H9 (cell line): ENCODE data around the gene SGO2. TPM values are rescaled to one million over a fixed set of nuclear protein-coding genes. Genes with fewer than 3 reads are reported as not detected.

Experiments
- DNase-seq: peaks from one replicate; pipeline ENCODE4 v3.0.0-alpha.2; 2017
- H2AFZ ChIP-seq: one replicate; pipeline ENCODE4 v1.6.1; 2013; ENCODE audit warnings: mild to moderate bottlenecking, low read length, control low read depth, moderate library complexity
- H2AK5ac ChIP-seq: 2 replicates; pipeline ENCODE4 v1.6.1; 2013; ENCODE audit warnings: low read length, control low read depth, mixed read lengths; ENCODE audit not compliant: insufficient read length
- H2BK120ac ChIP-seq: one replicate; pipeline ENCODE4 v1.6.1; 2013; ENCODE audit warnings: low read depth, mild to moderate bottlenecking, low read length, control low read depth, inconsistent platforms; ENCODE audit not compliant: poor library complexity, severe bottlenecking
- H2BK12ac ChIP-seq: 2 replicates; pipeline ENCODE4 v1.6.1; 2013; ENCODE audit warnings: low read length, control low read depth, mixed read lengths, low read depth; ENCODE audit not compliant: insufficient read length
- H2BK15ac ChIP-seq: 2 replicates; pipeline ENCODE4 v1.6.1; 2013; ENCODE audit warnings: low read depth, low read length, control low read depth
- H2BK20ac ChIP-seq: one replicate; pipeline ENCODE4 v1.6.1; 2013; ENCODE audit warnings: low read depth, mild to moderate bottlenecking, low read length, control low read depth, inconsistent platforms; ENCODE audit not compliant: poor library complexity, severe bottlenecking
- H2BK5ac ChIP-seq: 2 replicates; pipeline ENCODE4 v1.6.1; 2013; ENCODE audit warnings: low read length, control low read depth, mixed read lengths; ENCODE audit not compliant: insufficient read length
- H3K14ac ChIP-seq: 2 replicates; pipeline ENCODE4 v1.6.1; 2013; ENCODE audit warnings: low read length, control low read depth; ENCODE audit not compliant: insufficient read depth
- H3K18ac ChIP-seq: 2 replicates; pipeline ENCODE4 v1.6.1; 2013; ENCODE audit warnings: low read depth, mild to moderate bottlenecking, mixed read lengths, low read length, control low read depth; ENCODE audit not compliant: insufficient read length
- H3K23ac ChIP-seq: 2 replicates; pipeline ENCODE4 v1.6.1; 2013; ENCODE audit warnings: low read length, control low read depth, mixed read lengths, low read depth; ENCODE audit not compliant: insufficient read length
- H3K23me2 ChIP-seq: 2 replicates; pipeline ENCODE4 v1.6.1; 2013; ENCODE audit warnings: low read depth, mild to moderate bottlenecking, mixed read lengths, low read length, control low read depth; ENCODE audit not compliant: insufficient read length, poor library complexity, severe bottlenecking
- H3K27ac ChIP-seq: 2 replicates; pipeline ENCODE4 v1.5.1; 2013; ENCODE audit warnings: low read length, control low read depth, mixed read lengths, low read depth; ENCODE audit not compliant: insufficient read length
- H3K27me3 ChIP-seq: 2 replicates; pipeline ENCODE4 v1.6.1; 2013; ENCODE audit warnings: low read length, control low read depth, inconsistent platforms; ENCODE audit not compliant: insufficient read depth
- H3K4ac ChIP-seq: 2 replicates; pipeline ENCODE4 v1.6.1; 2013; ENCODE audit warnings: low read depth, mild to moderate bottlenecking, control low read depth, inconsistent platforms, low read length, moderate library complexity
- H3K4me1 ChIP-seq: 2 replicates; pipeline ENCODE4 v1.6.1; 2013; ENCODE audit warnings: low read length, control low read depth, inconsistent platforms; ENCODE audit not compliant: insufficient read depth
- H3K4me2 ChIP-seq: 2 replicates; pipeline ENCODE4 v1.6.1; 2013; ENCODE audit warnings: low read length, control low read depth, mixed read lengths; ENCODE audit not compliant: insufficient read length, insufficient read depth
- H3K56ac ChIP-seq: 2 replicates; pipeline ENCODE4 v1.6.1; 2013; ENCODE audit warnings: low read depth, mild to moderate bottlenecking, mixed read lengths, low read length, control low read depth; ENCODE audit not compliant: insufficient read length
- H3K79me1 ChIP-seq: 2 replicates; pipeline ENCODE4 v1.6.1; 2013; ENCODE audit warnings: low read depth, mild to moderate bottlenecking, moderate library complexity, low read length, control low read depth, inconsistent platforms; ENCODE audit not compliant: insufficient read depth, poor library complexity, severe bottlenecking
- H3K79me2 ChIP-seq: 2 replicates; pipeline ENCODE4 v1.6.1; 2013; ENCODE audit warnings: low read length, control low read depth, inconsistent platforms; ENCODE audit not compliant: insufficient read depth
- H3K9ac ChIP-seq: 2 replicates; pipeline ENCODE4 v1.6.1; 2013; ENCODE audit warnings: low read length, control low read depth, mixed read lengths; ENCODE audit not compliant: insufficient read length; ENCODE audit errors: extremely low read depth
- H3K9me3 ChIP-seq: one replicate; pipeline ENCODE4 v1.6.1; 2013; ENCODE audit warnings: low read depth, low read length, inconsistent platforms; ENCODE audit not compliant: control insufficient read depth
- H3T11ph ChIP-seq: one replicate; pipeline ENCODE4 v1.6.1; 2013; ENCODE audit warnings: mild to moderate bottlenecking, low read length, control low read depth, inconsistent platforms
- H4K20me1 ChIP-seq: one replicate; pipeline ENCODE4 v1.6.1; 2013; ENCODE audit not compliant: control insufficient read depth, insufficient read length, insufficient read depth
- H4K5ac ChIP-seq: 2 replicates; pipeline ENCODE4 v1.6.1; 2013; ENCODE audit warnings: low read depth, mild to moderate bottlenecking, mixed read lengths, low read length, control low read depth; ENCODE audit not compliant: insufficient read length
- H4K8ac ChIP-seq: replicated peaks from 2 replicates; pipeline ENCODE4 v1.6.1; 2013; ENCODE audit warnings: low read length, control low read depth, mixed read lengths, low read depth; ENCODE audit not compliant: insufficient read length
- H4K91ac ChIP-seq: 2 replicates; pipeline ENCODE4 v1.6.1; 2013; ENCODE audit warnings: low read depth, mild to moderate bottlenecking, moderate library complexity, mixed read lengths, low read length, control low read depth; ENCODE audit not compliant: insufficient read length
- H3K27ac Mint-ChIP-seq, 3 experiments: 2 replicates in 2 of 3; 3 replicates in 1 of 3; pipeline ENCODE4 v1.8.0; 2020 to 2021; ENCODE audit warnings: mixed read lengths in 3 of 3, mild to moderate bottlenecking in 1 of 3, moderate library complexity in 1 of 3
- H3K27me3 Mint-ChIP-seq: 2 replicates; pipeline ENCODE4 v1.8.0; 2021; ENCODE audit warnings: low read depth, mild to moderate bottlenecking, moderate library complexity, mixed read lengths
- H3K36me3 Mint-ChIP-seq, 3 experiments: 2 replicates in 2 of 3; 3 replicates in 1 of 3; pipeline ENCODE4 v1.8.0; 2020 to 2021; ENCODE audit warnings: low read depth in 3 of 3, mixed read lengths in 3 of 3; ENCODE audit not compliant: insufficient read depth in 1 of 3
- H3K4me1 Mint-ChIP-seq, 2 experiments: 2 replicates each; pipeline ENCODE4 v1.8.0; 2020; ENCODE audit warnings: mixed read lengths in 2 of 2
- H3K4me3 Mint-ChIP-seq, 2 experiments: 2 replicates in 1 of 2; 3 replicates in 1 of 2; pipeline ENCODE4 v1.8.0; 2020 to 2021; ENCODE audit warnings: mild to moderate bottlenecking in 2 of 2, mixed read lengths in 2 of 2, moderate library complexity in 1 of 2
- H3K9me3 Mint-ChIP-seq, 2 experiments: 2 replicates in 1 of 2; 3 replicates in 1 of 2; pipeline ENCODE4 v1.8.0; 2020; ENCODE audit warnings: mild to moderate bottlenecking in 2 of 2, mixed read lengths in 2 of 2, moderate library complexity in 1 of 2
- CTCF ChIP-seq: fragments of 200-600 bp; sonication (generic); conservative IDR thresholded peaks from 3 replicates; pipeline ENCODE4 v1.8.0; 2021; ENCODE audit warnings: antibody characterized with exemption, mild to moderate bottlenecking
- WGBS: extraction: QIAGEN DNeasy Blood & Tissue Kit; methylation state at CpG from one replicate; pipeline ENCODE4 v1.1.7; 2013; ENCODE audit warnings: missing lambda C conversion rate, low lambda C conversion rate, mixed read lengths; ENCODE audit not compliant: insufficient read length; ENCODE audit errors: extremely low coverage; 5-methylcytosine and 5-hydroxymethylcytosine counted together
- total RNA-seq: library from RNA; stranded (reverse); gene quantifications from 2 replicates; pipeline ENCODE4 v1.2.1, GENCODE V29; 2021

SGO2 gene
- total RNA-seq, 1 experiment from 2014 or later = 25.6 TPM

- H3K36me3 Mint-ChIP-seq = no peaks in the 10 kb centered on the region
- WGBS = no CpG with 5 or more reads among the region's 3 CpGs
- Histone ChIP-seq H3K56ac (no peak overlapping the region), H3K27ac (no peak overlapping the region), H2BK12ac (no peak overlapping the region), H3K23me2 (no peaks in the 10 kb centered on the region), H4K8ac (no peak overlapping the region), H3T11ph (no peak overlapping the region), H3K14ac (no peak overlapping the region), H3K4ac (no peak overlapping the region), H2BK20ac (no peak overlapping the region), H2BK120ac (no peak overlapping the region), H4K5ac (no peak overlapping the region), H3K9ac (no peak overlapping the region), H3K79me2 (no peaks in the 10 kb centered on the region), H3K27me3 (no peaks in the 10 kb centered on the region), H2BK15ac (no peak overlapping the region), H3K4me1 (no peaks in the 10 kb centered on the region), H3K4me2 (no peak overlapping the region), H2AFZ (no peak overlapping the region), H3K18ac (no peak overlapping the region), H3K79me1 (no peaks in the 10 kb centered on the region), H3K9me3 (no peaks in the 10 kb centered on the region), H2AK5ac (no peak overlapping the region), H3K23ac (no peak overlapping the region), H2BK5ac (no peak overlapping the region), H4K91ac (no peak overlapping the region), H4K20me1 (no peaks in the 10 kb centered on the region)
- no peaks in the 10 kb centered on the region for H3K9me3 Mint-ChIP-seq
- TF ChIP-seq CTCF = no peak
- no peak for DNase-seq
- H3K4me3 Mint-ChIP-seq = no peak overlapping the region
- peak overlapping the region in 1 of 3 experiments; percentile 43; a peak in 1 of 7 replicates for H3K27ac Mint-ChIP-seq
- no peaks in the 10 kb centered on the region for H3K27me3 Mint-ChIP-seq
- H3K4me1 Mint-ChIP-seq = no peaks in the 10 kb centered on the region
Measured at GRCh38 chr2:200599206-200599605, 73.2 kb downstream of the SGO2 start.
